ENCODE results near the gene PIM3.
"Not testable (repeated sequence)": the region's sequence is repeated elsewhere in the genome, so short reads cannot be mapped to it uniquely, and the experiment has no call there.

PIM3 gene

GRCh38 chr22:49986325-49986724 lies 25.8 kb downstream of the PIM3 start:
- DNase-seq (ENCODE audit: low spot score) = no peak

DNA sequence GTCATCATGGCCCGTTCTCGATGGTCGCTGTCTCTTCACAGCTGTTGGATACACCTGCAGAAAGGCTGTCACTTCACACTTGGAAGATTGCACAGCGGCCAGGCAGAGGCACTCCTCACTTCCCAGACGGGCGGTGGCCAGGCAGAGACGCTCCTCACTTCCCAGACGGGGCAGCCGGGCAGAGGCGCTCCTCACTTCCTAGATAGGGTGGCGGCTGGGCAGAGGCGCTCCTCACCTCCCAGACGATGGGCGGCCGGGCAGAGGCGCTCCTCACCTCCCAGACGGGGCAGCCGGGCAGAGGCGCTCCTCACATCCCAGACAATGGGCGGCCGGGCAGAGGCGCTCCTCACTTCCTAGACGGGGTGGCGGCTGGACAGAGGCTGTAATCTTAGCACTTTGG lies 29.3 kb downstream of the PIM3 start:
- not testable (repeated sequence) for DNase-seq (ENCODE audit: low spot score)

DNA sequence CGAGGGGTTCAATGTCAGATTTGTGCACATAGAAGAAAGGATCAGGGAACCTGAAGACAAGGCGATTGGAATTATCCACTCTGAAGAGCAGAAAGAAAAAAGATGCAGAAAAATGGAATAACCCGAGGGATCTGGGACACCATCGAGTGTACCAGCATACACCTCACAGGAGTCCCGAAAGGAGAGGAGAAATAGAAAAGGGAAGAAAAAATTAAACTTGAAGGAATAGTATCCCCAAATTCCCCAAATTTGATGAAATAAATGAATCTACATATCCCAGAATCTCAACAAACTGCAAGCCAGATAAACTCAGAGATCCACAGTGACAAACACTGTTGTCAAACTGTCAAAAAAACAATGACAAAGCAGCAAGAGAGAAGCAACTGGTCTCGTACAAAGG lies 30.6 kb downstream of the PIM3 start:
- no peak for DNase-seq (ENCODE audit: low spot score)

DNA sequence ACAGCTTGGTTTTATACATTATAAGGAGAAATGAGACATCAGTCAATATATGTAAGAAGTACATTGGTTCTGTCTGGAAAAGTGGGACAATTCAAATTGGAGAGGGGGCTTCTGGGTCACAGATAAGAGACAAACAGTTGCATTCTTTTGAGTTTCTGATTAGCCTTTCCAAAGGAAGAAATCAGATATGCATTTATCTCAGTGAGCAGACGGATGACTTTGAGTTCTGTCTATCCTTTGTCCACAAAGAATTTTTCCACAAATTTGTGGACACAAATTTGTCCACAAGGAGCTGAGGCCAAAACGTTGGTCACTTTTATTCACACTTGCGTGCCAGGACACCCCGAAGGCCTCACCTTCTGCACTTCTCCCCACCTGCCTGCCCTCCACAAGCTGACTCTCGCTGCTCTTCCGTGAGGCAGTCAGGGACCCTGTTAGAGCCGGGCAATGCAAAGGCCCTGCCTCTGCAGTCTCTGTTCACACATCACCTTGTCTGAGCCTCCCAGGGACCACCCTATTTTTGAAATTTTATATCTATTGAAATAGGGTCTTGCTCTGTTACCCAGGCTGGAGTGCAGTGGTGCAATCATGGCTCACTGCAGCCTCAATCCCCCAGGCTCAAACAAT lies 31.4 kb downstream of the PIM3 start:
- DNase-seq (ENCODE audit: low spot score) = no peak

- peak; percentile 76 for DNase-seq (ENCODE audit: low spot score)
These were observed 32.5 kb downstream of the PIM3 start for GRCh38 chr22:49992921-49993648.

GRCh38 chr22:49993649-49994360 lies 33.2 kb downstream of the PIM3 start:
- DNase-seq (ENCODE audit: low spot score) = no peak

DNA sequence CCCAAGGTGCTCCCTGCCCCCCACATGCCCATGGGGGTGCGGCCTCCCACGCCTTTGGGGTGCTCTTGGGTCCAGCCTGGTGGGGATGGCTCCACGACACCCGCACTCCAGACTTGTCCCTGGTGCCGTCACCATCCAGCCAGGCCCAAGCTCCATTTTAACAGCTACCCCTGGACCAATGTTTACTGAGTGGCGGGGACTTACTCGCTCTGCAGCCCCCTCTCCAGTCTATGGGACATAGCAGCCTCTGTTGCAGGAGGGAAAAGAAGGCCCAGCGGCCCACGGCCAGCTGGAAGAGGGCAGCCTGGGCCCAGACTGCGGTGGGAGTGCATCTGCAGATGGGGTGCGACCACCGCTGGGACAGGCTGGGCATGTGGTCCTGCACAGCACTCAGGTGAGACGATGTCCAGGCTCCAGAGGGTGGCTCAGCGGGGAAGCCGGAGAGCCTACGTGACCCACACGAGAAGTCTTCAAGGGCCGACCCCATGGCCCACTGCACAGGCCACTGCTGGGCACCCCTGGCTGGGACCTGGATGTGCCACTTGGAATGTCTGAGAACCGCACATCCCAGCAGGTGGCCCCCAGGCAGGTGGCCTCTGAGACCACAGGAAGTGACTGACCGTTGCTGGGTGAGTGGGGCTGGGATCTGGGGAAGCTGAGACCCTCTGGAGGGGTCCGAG lies 33.9 kb downstream of the PIM3 start:
- DNase-seq (ENCODE audit: low spot score) = no peak

GRCh38 chr22:49995041-49995360 lies 34.4 kb downstream of the PIM3 start:
- no peak for DNase-seq (ENCODE audit: low spot score)

GRCh38 chr22:49995361-49996118 lies 35.0 kb downstream of the PIM3 start:
- DNase-seq (ENCODE audit: low spot score) = no peak

GRCh38 chr22:49996119-49996517 lies 35.5 kb downstream of the PIM3 start:
- no peak for DNase-seq (ENCODE audit: low spot score)

DNA sequence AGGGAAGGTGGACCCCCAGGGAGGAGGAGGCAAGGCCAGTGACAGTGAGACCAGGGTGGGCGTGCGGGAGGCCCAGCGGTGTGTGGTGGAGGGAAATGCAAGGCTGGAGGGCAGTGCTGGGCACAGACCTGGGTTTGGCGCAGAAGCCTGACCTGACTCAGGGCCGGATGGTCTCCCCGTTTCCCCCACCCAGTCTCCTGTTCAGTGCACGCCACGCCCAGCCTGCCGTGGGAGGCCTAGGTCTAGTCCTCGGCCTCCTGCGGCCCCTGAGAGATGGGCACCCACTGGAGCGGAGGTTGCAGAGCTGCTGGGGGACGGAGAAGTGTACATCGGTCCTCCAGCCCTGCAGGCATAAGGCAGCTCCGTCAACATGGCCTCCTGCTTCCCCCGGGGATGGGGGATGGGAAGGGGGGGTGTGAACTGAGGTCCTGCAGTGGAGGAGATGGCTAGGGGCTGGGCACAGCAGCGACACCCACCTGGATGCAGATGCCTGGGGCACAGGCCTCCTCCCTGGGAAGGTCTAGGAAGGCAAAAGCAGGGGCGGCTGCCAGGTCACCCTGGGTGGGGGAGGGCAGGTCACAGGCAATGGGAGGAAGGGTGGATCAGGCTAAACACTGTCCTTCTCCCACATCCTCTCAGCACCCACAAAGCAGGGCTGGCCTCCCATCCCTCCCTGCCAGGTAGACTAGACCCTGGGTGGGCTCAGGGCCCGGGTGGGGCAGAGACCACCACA lies 36.1 kb downstream of the PIM3 start:
- DNase-seq (ENCODE audit: low spot score) = no peak

- DNase-seq (ENCODE audit: low spot score) = no peak
These were observed 36.7 kb downstream of the PIM3 start for GRCh38 chr22:49997251-49997599.

- no peak for DNase-seq (ENCODE audit: low spot score)
These were observed 37.6 kb downstream of the PIM3 start for GRCh38 chr22:49997932-49998717.

DNA sequence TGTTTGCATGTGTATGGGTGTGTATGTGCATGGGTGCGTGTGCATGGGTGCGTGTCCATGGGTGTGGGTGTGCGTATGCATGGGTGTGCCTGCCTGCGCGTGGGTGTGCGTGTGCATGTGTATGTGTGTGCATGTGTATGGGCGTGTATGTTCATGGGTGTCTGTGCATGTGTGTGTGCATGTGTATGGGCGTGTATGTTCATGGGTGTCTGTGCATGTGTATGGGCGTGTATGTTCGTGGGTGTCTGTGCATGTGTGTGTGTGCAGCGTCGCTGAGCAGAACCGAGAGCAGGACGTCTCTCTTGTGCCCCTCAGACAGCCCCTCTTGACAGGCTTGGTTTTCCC lies 38.1 kb downstream of the PIM3 start:
- no peak for DNase-seq (ENCODE audit: low spot score)

- DNase-seq (ENCODE audit: low spot score) = no peak
These were observed 38.7 kb downstream of the PIM3 start for GRCh38 chr22:49999063-49999945.

DNA sequence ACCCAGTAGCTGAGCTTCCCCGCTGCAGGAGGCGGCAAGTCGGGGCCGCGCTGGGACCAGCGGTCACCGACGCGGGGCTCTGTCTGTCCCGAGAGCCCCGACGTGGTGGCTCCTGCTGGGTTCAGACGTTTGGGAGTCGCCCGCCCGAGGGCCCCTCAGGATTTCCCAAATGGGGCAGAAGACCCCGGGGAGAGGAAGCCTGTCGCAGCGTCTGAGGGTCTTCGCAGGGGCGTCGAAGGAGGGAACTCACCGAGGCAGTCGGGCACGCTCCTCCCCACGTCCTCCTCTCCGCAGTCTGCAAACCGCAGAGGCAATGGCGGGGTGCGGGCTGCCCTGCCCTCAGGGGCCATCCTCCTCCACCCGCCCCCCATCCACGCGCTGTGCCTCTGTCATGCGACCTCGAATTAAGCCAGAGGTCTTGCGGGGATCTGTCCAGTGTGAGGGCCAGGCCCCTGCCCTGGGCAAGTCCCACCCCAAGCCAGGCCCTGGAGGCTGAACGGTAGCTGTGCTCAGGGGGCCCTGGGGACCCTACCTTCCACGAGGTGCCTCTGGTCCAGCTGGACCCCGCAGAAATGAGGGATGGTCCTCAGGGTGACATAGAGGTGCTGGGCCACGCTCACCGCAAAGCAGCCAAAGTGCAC lies 39.5 kb downstream of the PIM3 start:
- no peak for DNase-seq (ENCODE audit: low spot score)

GRCh38 chr22:50000587-50001387 lies 40.2 kb downstream of the PIM3 start:
- no peak for DNase-seq (ENCODE audit: low spot score)
